Progenitor cell of endocrine pancreas (in vitro differentiated cells): ENCODE measurements around the gene CDX4. TPM values are rescaled to one million over a fixed set of nuclear protein-coding genes. Genes with fewer than 3 reads are reported as not detected.

ENCODE experiments used
- DNase-seq: peaks from one replicate; pipeline ENCODE4 v3.0.0; 2021; ENCODE audit warnings: low spot score; ENCODE audit not compliant: unreplicated experiment
- H3K27ac Mint-ChIP-seq: 2 replicates; pipeline ENCODE4 v1.8.0; 2021; ENCODE audit warnings: mild to moderate bottlenecking, moderate library complexity, mixed read lengths
- H3K27me3 Mint-ChIP-seq: 2 replicates; pipeline ENCODE4 v1.8.0; 2021; ENCODE audit warnings: mixed read lengths
- H3K36me3 Mint-ChIP-seq: 2 replicates; pipeline ENCODE4 v1.8.0; 2022; ENCODE audit warnings: mixed read lengths; ENCODE audit not compliant: insufficient read depth
- H3K4me1 Mint-ChIP-seq: 2 replicates; pipeline ENCODE4 v1.8.0; 2021; ENCODE audit warnings: low read depth, mixed read lengths
- H3K4me3 Mint-ChIP-seq: 2 replicates; pipeline ENCODE4 v1.8.0; 2021; ENCODE audit warnings: low read depth, mild to moderate bottlenecking, moderate library complexity, mixed read lengths
- H3K9me3 Mint-ChIP-seq: 2 replicates; pipeline ENCODE4 v1.8.0; 2021; ENCODE audit warnings: low read depth, mixed read lengths
- long read RNA-seq: library from polyadenylated mRNA; unstranded; transcript quantifications from one replicate; pipeline ENCODE4 v2.0.0, GENCODE V29; 2020
- total RNA-seq: library from RNA; stranded (reverse); gene quantifications from 2 replicates; pipeline ENCODE4 v1.2.1, GENCODE V29; 2021
- TF ChIP-seq, protein P1 (sequence below): fragments of 200-600 bp; sonication (generic); IDR thresholded peaks from one replicate; pipeline ENCODE4 v1.5.0; 2021; ENCODE audit warnings: antibody characterized with exemption, mild to moderate bottlenecking; ENCODE audit not compliant: unreplicated experiment

CDX4 gene, protein sequence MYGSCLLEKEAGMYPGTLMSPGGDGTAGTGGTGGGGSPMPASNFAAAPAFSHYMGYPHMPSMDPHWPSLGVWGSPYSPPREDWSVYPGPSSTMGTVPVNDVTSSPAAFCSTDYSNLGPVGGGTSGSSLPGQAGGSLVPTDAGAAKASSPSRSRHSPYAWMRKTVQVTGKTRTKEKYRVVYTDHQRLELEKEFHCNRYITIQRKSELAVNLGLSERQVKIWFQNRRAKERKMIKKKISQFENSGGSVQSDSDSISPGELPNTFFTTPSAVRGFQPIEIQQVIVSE
- not detected in 2 replicates for total RNA-seq
- long read RNA-seq, result 0 reads

DNA sequence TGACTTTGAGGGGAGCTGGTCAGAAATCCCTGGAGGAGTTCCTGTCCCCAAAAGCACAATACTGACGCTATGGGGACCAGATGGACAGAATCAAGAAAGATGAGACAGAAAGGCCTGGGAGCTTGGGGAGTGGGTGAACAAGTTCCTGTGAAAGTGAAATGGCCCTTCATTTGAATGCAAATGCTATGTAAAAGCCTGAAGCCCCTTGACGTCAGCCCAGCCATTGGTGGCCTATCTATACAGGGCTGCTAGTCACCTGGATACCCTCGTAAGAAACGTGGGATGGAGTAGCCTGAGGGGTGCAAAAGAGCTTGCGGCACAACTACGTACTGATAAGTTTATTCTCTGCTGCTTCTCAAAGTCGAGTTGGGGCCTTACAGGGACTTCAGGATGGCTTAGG, at the start of gene CDX4:
CDX4 (plus strand) TSS at position 223 of the 400 bp plus-strand sequence. CDS start 201 bp downstream, outside the sequence.
- no peaks in the 10 kb centered on the region for H3K4me1 Mint-ChIP-seq
- TF ChIP-seq, protein P1, sequence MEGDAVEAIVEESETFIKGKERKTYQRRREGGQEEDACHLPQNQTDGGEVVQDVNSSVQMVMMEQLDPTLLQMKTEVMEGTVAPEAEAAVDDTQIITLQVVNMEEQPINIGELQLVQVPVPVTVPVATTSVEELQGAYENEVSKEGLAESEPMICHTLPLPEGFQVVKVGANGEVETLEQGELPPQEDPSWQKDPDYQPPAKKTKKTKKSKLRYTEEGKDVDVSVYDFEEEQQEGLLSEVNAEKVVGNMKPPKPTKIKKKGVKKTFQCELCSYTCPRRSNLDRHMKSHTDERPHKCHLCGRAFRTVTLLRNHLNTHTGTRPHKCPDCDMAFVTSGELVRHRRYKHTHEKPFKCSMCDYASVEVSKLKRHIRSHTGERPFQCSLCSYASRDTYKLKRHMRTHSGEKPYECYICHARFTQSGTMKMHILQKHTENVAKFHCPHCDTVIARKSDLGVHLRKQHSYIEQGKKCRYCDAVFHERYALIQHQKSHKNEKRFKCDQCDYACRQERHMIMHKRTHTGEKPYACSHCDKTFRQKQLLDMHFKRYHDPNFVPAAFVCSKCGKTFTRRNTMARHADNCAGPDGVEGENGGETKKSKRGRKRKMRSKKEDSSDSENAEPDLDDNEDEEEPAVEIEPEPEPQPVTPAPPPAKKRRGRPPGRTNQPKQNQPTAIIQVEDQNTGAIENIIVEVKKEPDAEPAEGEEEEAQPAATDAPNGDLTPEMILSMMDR, result no peak
- H3K36me3 Mint-ChIP-seq, result no peaks in the 10 kb centered on the region
- DNase-seq, result no peak
- peaks cover 26% of the 10 kb centered on the region for H3K27me3 Mint-ChIP-seq
- H3K9me3 Mint-ChIP-seq, result peaks cover 3% of the 10 kb centered on the region
- no peak within 1 kb of the TSS for H3K27ac Mint-ChIP-seq
- no peak within 1 kb of the TSS for H3K4me3 Mint-ChIP-seq

DNA sequence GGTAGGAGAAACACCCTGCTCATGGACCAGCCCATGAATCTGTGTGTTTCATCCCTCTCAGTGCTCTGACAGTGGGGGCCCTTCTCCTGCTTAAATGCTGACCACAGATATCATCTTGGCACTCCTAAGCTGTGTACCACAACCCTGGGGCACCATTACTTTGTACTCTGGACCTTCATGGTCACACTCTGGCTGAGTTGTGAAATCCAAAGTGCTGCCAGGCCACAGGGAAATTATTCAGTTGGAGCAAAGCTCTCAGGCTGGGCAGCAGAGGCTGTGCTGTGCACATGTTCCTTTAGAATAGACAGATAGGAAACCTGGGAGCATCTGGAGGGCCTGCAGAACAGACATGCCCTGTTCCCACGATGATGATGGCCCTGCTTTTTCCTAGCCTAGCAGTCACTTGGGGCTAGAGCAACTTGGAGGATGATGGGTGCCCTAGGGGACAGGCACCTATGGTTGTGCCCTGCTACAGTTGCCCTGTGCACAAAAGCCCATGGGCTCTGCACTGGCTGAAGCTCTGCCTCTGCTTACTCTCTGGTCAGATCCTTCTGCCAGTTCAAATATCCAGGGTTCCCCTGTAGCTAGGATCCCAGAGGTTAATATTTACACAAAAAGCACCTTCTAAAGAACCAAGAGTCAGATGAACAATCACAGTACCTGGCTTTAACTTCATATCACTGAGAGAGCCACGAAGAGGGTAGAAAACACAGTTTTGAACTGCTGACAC, 48.5 kb upstream of the CDX4 start:
- Mint-ChIP-seq H3K27me3 (no peaks in the 10 kb centered on the region), H3K27ac (no peak overlapping the region), H3K36me3 (no peaks in the 10 kb centered on the region), H3K4me1 (peaks cover 7% of the 10 kb centered on the region), H3K9me3 (peaks cover 11% of the 10 kb centered on the region), H3K4me3 (no peak overlapping the region)
- no peak for DNase-seq
- TF ChIP-seq, protein P1, result no peak

DNA sequence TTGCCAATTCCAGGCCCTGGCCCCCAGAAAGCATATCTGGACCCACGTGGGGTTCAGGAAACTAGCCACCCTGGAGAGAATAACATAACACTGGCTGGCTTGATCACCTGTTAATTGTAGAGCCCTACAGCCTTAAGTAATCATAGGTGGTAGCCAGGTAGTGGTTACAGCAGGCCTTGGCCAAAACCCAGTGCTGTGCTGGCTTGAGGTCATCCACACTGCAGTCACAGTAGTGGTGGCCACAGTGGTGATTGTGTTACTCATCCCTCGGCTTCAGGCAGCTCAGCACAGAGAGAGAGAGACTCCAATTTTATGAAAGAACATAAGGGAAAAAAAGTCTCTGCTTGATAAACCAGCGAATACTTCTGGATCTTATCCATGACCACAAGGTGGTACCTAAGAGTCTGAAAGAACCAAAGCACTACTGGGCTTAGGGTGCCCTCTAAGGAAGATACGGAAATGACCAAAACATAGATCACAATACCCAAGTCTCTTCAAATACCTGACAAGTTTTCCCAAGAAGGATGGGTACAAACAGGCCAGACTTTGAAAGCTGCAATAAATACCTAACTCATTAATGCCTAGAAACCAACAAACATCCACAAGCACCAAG, 46.6 kb upstream of the CDX4 start:
- Mint-ChIP-seq H3K4me1 (peaks cover 7% of the 10 kb centered on the region), H3K27ac (peak overlapping the region; percentile 22), H3K9me3 (peaks cover 4% of the 10 kb centered on the region), H3K27me3 (no peaks in the 10 kb centered on the region), H3K4me3 (no peak overlapping the region), H3K36me3 (no peaks in the 10 kb centered on the region)
- no peak for DNase-seq
- TF ChIP-seq, protein P1, result no peak

DNA sequence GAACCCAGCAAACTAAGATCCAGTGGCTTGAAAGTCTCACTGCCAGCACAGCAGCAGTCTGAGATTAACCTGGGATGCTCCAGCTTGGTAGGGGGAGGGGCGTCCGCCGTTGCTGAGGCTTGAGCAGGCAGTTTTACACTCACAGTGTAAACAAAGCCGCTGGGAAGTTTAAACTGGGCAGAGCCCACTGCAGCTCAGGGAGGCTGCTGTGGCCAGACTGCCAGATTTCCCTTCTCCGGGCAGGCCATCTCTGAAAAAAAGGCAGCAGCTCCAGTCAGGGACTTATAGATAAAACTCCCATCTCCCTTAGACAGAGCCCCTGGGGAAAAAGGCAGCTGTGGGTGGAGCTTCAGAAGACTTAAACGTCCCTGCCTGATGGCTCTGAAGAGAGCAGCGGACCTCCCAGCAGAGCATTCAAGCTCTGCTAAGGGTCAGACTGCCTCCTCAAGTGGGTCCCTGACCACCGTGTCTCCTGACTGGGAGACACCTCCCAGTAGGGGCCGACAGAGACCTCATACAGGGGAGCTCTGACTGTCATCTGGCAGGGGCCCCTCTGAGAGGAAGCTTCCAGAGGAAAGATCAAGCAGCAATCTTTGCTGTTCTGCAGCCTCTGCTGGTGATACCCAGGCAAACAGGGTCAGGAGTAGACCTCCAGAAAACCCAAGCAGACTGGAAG, 45.1 kb upstream of the CDX4 start:
- no peaks in the 10 kb centered on the region for H3K27me3 Mint-ChIP-seq
- TF ChIP-seq, protein P1, result no peak
- peaks cover 9% of the 10 kb centered on the region for H3K9me3 Mint-ChIP-seq
- no peaks in the 10 kb centered on the region for H3K36me3 Mint-ChIP-seq
- no peak overlapping the region for H3K4me3 Mint-ChIP-seq
- no peak overlapping the region for H3K27ac Mint-ChIP-seq
- peaks cover 7% of the 10 kb centered on the region for H3K4me1 Mint-ChIP-seq
- peak; percentile 27 for DNase-seq

DNA sequence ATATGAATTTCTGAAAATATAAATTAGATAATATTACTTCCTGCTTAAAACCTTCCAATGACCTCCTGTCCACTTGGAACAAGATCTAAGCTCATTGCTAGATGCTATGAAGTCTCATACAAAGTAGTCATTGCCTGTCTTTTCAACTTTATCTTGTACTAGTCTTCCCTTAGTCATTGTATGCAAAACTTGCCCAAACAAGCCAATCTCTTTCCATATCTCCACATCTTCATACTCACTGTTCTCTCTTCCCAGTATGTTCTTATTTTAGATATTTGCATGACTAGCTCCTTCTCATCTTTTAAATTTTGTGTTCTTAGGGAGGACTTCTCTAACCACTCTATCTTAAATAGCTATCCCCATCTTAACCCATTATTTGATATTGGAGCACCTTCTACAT, 33.9 kb upstream of the CDX4 start:
- no peak for DNase-seq
- TF ChIP-seq, protein P1, result no peak
- Mint-ChIP-seq H3K4me3 (no peak overlapping the region), H3K27ac (no peak overlapping the region), H3K9me3 (peaks cover 9% of the 10 kb centered on the region), H3K27me3 (no peaks in the 10 kb centered on the region), H3K4me1 (no peaks in the 10 kb centered on the region), H3K36me3 (no peaks in the 10 kb centered on the region)
